Measurements from ENCODE around the gene STON1. TPM values are rescaled to one million over a fixed set of nuclear protein-coding genes. Genes with fewer than 3 reads are reported as not detected.
"Not testable (repeated sequence)": the region's sequence is repeated elsewhere in the genome, so short reads cannot be mapped to it uniquely, and the experiment has no call there.

Gene STON1
- total and polyA plus RNA-seq, 9 donors = 8.8 to 12.9 (median 10.0) TPM

- H3K4me1 ChIP-seq (ENCODE audit: control insufficient read depth, insufficient read depth, low read length) = peaks cover 6% of the 10 kb centered on the region
- no peaks in the 10 kb centered on the region for H3K36me3 ChIP-seq (ENCODE audit: control insufficient read depth, insufficient read depth, low read length)
- H3K4me3 ChIP-seq (ENCODE audit: low read length) = no peak overlapping the region
- H3K27me3 ChIP-seq (ENCODE audit: control insufficient read depth, insufficient read depth, low read length) = no peaks in the 10 kb centered on the region
- no peak overlapping the region for H3K27ac ChIP-seq (ENCODE audit: low read length)
- no peaks in the 10 kb centered on the region for H3K9me3 ChIP-seq (replicated peaks; ENCODE audit: control insufficient read depth, low read depth, low read length)
- DNase-seq = no peak
- 85% methylated on average over 3 of the region's 7 CpGs for WGBS (ENCODE audit: insufficient coverage)
Observed at GRCh38 chr2:48541666-48542389, 11.9 kb downstream of the STON1 start.

GRCh38 chr2:48543895-48544294, 13.9 kb downstream of the STON1 start:
- H3K27ac ChIP-seq (ENCODE audit: low read length) = no peak overlapping the region
- H3K4me3 ChIP-seq (ENCODE audit: low read length) = no peak overlapping the region
- no peaks in the 10 kb centered on the region for H3K27me3 ChIP-seq (ENCODE audit: control insufficient read depth, insufficient read depth, low read length)
- H3K4me1 ChIP-seq (ENCODE audit: control insufficient read depth, insufficient read depth, low read length) = peaks cover 6% of the 10 kb centered on the region
- DNase-seq = no peak
- no peaks in the 10 kb centered on the region for H3K9me3 ChIP-seq (replicated peaks; ENCODE audit: control insufficient read depth, low read depth, low read length)
- H3K36me3 ChIP-seq (ENCODE audit: control insufficient read depth, insufficient read depth, low read length) = no peaks in the 10 kb centered on the region
- WGBS (ENCODE audit: insufficient coverage) = 100% methylated on average over 1 of the region's 1 CpG

DNA sequence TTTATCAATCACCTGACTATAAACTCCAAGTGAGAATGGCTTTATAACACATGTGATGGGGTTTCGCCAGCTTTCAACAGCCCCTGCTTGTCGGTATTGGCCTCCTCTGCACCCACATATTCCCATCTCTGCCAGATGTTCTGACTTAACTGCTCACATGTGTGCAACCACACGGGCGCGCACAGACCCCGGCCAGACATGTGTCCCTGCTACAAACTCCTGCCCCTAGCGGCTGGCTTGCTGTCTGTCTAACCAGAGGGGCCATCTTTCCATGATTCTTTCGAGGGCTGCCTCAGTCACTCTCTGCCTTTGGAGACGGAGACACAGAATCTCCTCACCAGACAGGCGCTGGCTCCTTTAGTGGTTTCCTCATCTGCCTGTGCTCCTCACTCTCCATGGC, 15.3 kb downstream of the STON1 start:
- no peak overlapping the region for H3K4me3 ChIP-seq (ENCODE audit: low read length)
- H3K36me3 ChIP-seq (ENCODE audit: control insufficient read depth, insufficient read depth, low read length) = no peaks in the 10 kb centered on the region
- WGBS (ENCODE audit: insufficient coverage) = 25% methylated on average over 10 of the region's 10 CpGs
- peak; percentile 77 for DNase-seq
- H3K27ac ChIP-seq (ENCODE audit: low read length) = no peak overlapping the region
- H3K4me1 ChIP-seq (ENCODE audit: control insufficient read depth, insufficient read depth, low read length) = peaks cover 6% of the 10 kb centered on the region
- H3K9me3 ChIP-seq (replicated peaks; ENCODE audit: control insufficient read depth, low read depth, low read length) = no peaks in the 10 kb centered on the region
- no peaks in the 10 kb centered on the region for H3K27me3 ChIP-seq (ENCODE audit: control insufficient read depth, insufficient read depth, low read length)

DNA sequence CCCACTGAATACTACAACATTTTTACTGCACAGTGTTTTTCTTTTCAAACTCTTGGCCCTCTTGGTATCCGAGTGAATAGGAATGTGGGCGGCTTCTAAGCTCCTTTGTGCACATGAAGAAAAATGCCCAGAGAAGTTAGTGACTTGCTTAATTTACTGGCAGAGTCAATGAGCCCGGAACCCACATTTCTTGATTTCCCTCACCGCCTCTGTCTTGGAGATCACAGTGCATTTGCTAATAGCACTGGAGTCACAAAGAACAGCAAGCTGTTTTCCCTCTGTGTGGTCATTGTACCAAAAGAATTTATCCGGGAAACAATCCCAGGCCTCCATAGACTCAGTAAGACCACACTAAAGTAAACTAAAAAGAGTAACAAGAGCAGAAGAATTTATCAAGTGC, 18.9 kb downstream of the STON1 start:
- H3K36me3 ChIP-seq (ENCODE audit: control insufficient read depth, insufficient read depth, low read length) = peaks cover 8% of the 10 kb centered on the region
- no peaks in the 10 kb centered on the region for H3K27me3 ChIP-seq (ENCODE audit: control insufficient read depth, insufficient read depth, low read length)
- DNase-seq = no peak
- H3K9me3 ChIP-seq (replicated peaks; ENCODE audit: control insufficient read depth, low read depth, low read length) = no peaks in the 10 kb centered on the region
- 100% methylated on average over 1 of the region's 5 CpGs for WGBS (ENCODE audit: insufficient coverage)
- no peak overlapping the region for H3K4me3 ChIP-seq (ENCODE audit: low read length)
- H3K4me1 ChIP-seq (ENCODE audit: control insufficient read depth, insufficient read depth, low read length) = peaks cover 6% of the 10 kb centered on the region
- no peak overlapping the region for H3K27ac ChIP-seq (ENCODE audit: low read length)

DNA sequence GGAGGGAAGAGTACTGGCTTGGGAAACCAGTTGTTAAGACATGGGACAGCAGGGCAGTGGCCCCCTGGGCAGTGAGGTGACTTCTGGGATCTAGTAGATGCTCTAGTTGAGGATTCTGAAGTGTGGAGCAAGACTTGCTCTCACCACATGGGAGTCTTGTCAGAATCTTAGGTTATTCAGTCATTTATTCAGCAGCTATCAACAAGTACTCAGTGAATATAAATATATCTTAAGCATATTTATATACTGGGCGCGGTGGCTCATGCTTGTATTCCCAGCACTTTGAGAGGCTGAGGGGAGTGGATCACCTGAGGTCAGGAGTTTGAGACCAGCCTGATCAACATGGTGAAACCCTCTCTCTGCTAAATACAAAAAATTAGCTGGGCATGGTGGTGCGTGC, 20.0 kb downstream of the STON1 start:
- Histone ChIP-seq H3K9me3 (replicated peaks; ENCODE audit: control insufficient read depth, low read depth, low read length) (no peaks in the 10 kb centered on the region), H3K4me1 (ENCODE audit: control insufficient read depth, insufficient read depth, low read length) (peaks cover 6% of the 10 kb centered on the region), H3K27ac (ENCODE audit: low read length) (no peak overlapping the region), H3K27me3 (ENCODE audit: control insufficient read depth, insufficient read depth, low read length) (no peaks in the 10 kb centered on the region), H3K36me3 (ENCODE audit: control insufficient read depth, insufficient read depth, low read length) (peaks cover 8% of the 10 kb centered on the region), H3K4me3 (ENCODE audit: low read length) (no peak overlapping the region)
- DNase-seq = no peak
- 80% methylated on average over 1 of the region's 3 CpGs for WGBS (ENCODE audit: insufficient coverage)

GRCh38 chr2:48551548-48551947, 21.6 kb downstream of the STON1 start:
- WGBS (ENCODE audit: insufficient coverage) = 92% methylated on average over 2 of the region's 4 CpGs
- Histone ChIP-seq H3K4me3 (ENCODE audit: low read length) (no peak overlapping the region), H3K27ac (ENCODE audit: low read length) (no peak overlapping the region), H3K9me3 (replicated peaks; ENCODE audit: control insufficient read depth, low read depth, low read length) (no peaks in the 10 kb centered on the region), H3K36me3 (ENCODE audit: control insufficient read depth, insufficient read depth, low read length) (peaks cover 8% of the 10 kb centered on the region), H3K27me3 (ENCODE audit: control insufficient read depth, insufficient read depth, low read length) (no peaks in the 10 kb centered on the region), H3K4me1 (ENCODE audit: control insufficient read depth, insufficient read depth, low read length) (no peaks in the 10 kb centered on the region)
- no peak for DNase-seq

DNA sequence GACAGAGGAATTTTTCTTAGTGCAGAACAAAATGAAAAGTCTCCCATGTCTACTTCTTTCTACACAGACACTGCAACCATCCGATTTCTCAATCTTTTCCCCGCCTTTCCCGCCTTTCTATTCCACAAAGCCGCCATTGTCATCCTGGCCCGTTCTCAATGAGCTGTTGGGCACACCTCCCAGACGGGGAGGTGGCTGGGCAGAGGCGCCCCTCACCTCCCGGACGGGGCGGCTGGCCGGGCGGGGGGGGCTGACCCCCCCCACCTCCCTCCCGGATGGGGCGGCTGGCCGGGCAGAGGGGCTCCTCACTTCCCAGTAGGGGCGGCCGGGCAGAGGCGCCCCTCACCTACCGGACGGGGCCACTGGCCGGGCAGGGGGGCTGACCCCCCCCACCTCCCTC, 25.1 kb downstream of the STON1 start:
- H3K36me3 ChIP-seq (ENCODE audit: control insufficient read depth, insufficient read depth, low read length); DNase-seq; H3K27ac ChIP-seq (ENCODE audit: low read length); H3K27me3 ChIP-seq (ENCODE audit: control insufficient read depth, insufficient read depth, low read length); H3K9me3 ChIP-seq (replicated peaks; ENCODE audit: control insufficient read depth, low read depth, low read length); H3K4me3 ChIP-seq (ENCODE audit: low read length): not testable (repeated sequence)
- peaks cover 11% of the 10 kb centered on the region for H3K4me1 ChIP-seq (ENCODE audit: control insufficient read depth, insufficient read depth, low read length)
- no CpG with 5 or more reads among the region's 21 CpGs for WGBS (ENCODE audit: insufficient coverage)

DNA sequence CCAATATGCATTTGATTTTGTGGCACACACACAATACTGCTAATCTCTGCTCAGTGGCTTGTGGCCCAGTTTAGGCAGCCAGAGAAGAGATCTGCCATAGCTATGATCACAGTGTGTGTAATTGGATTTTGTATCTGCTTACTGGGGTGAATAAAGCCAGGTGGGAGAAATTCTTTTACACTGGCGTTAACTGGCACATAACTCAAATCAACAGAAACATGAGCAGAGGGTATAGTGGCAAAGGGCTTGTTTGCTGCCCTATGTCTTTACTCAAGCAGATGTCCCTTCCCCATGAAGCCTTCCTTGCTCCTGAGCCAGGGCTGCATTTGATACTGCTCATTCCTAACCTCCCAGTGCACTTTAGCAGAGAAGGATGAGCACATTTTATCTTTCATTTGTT, 28.5 kb downstream of the STON1 start:
- Histone ChIP-seq H3K4me1 (ENCODE audit: control insufficient read depth, insufficient read depth, low read length) (peaks cover 20% of the 10 kb centered on the region), H3K9me3 (replicated peaks; ENCODE audit: control insufficient read depth, low read depth, low read length) (no peaks in the 10 kb centered on the region), H3K4me3 (ENCODE audit: low read length) (no peak overlapping the region), H3K27me3 (ENCODE audit: control insufficient read depth, insufficient read depth, low read length) (no peaks in the 10 kb centered on the region), H3K27ac (ENCODE audit: low read length) (no peak overlapping the region), H3K36me3 (ENCODE audit: control insufficient read depth, insufficient read depth, low read length) (no peaks in the 10 kb centered on the region)
- DNase-seq = peak; percentile 34
- no CpG with 5 or more reads among the region's 1 CpG for WGBS (ENCODE audit: insufficient coverage)

GRCh38 chr2:48560546-48561209, 30.7 kb downstream of the STON1 start:
- Histone ChIP-seq H3K9me3 (replicated peaks; ENCODE audit: control insufficient read depth, low read depth, low read length) (no peaks in the 10 kb centered on the region), H3K36me3 (ENCODE audit: control insufficient read depth, insufficient read depth, low read length) (no peaks in the 10 kb centered on the region), H3K27ac (ENCODE audit: low read length) (peak overlapping the region; percentile 77), H3K27me3 (ENCODE audit: control insufficient read depth, insufficient read depth, low read length) (no peaks in the 10 kb centered on the region), H3K4me3 (ENCODE audit: low read length) (no peak overlapping the region), H3K4me1 (ENCODE audit: control insufficient read depth, insufficient read depth, low read length) (peaks cover 20% of the 10 kb centered on the region)
- peak; percentile 60 for DNase-seq
- 59% methylated on average over 4 of the region's 5 CpGs for WGBS (ENCODE audit: insufficient coverage)

- Histone ChIP-seq H3K36me3 (ENCODE audit: control insufficient read depth, insufficient read depth, low read length) (no peaks in the 10 kb centered on the region), H3K4me3 (ENCODE audit: low read length) (no peak overlapping the region), H3K27me3 (ENCODE audit: control insufficient read depth, insufficient read depth, low read length) (no peaks in the 10 kb centered on the region), H3K4me1 (ENCODE audit: control insufficient read depth, insufficient read depth, low read length) (peaks cover 23% of the 10 kb centered on the region), H3K9me3 (replicated peaks; ENCODE audit: control insufficient read depth, low read depth, low read length) (no peaks in the 10 kb centered on the region), H3K27ac (ENCODE audit: low read length) (no peak overlapping the region)
- no peak for DNase-seq
- WGBS (ENCODE audit: insufficient coverage) = 100% methylated on average over 1 of the region's 4 CpGs
Observed at GRCh38 chr2:48562281-48562680, 32.3 kb downstream of the STON1 start.

Measured in muscle of leg (tissue), 11 donors.